Immature natural killer cell (primary cell): ENCODE results near the gene ILDR2. TPM values are rescaled to one million over a fixed set of nuclear protein-coding genes. Genes with fewer than 3 reads are reported as not detected.

ENCODE experiments used
- DNase-seq, 3 donors: peaks; one replicate each; pipeline ENCODE4 v3.0.0; 2022; ENCODE audit warnings: mixed read lengths in 1 of 3
- H3K27ac Mint-ChIP-seq, 6 donors: one replicate each; pipeline ENCODE4 v1.8.0; 2020; ENCODE audit warnings: mixed read lengths in 6 of 6, mild to moderate bottlenecking in 5 of 6, inconsistent platforms in 4 of 6, moderate library complexity in 3 of 6
- H3K27me3 Mint-ChIP-seq, 3 donors: one replicate each; pipeline ENCODE4 v1.8.0; 2020 to 2021; ENCODE audit warnings: low read depth in 3 of 3, mild to moderate bottlenecking in 3 of 3, mixed read lengths in 3 of 3, moderate library complexity in 3 of 3, inconsistent platforms in 1 of 3
- H3K36me3 Mint-ChIP-seq, 3 donors: one replicate each; pipeline ENCODE4 v1.8.0; 2020; ENCODE audit warnings: mixed read lengths in 3 of 3, inconsistent platforms in 2 of 3, mild to moderate bottlenecking in 2 of 3
- H3K4me1 Mint-ChIP-seq, 2 donors: one replicate each; pipeline ENCODE4 v1.8.0; 2020; ENCODE audit warnings: inconsistent platforms in 2 of 2, mild to moderate bottlenecking in 2 of 2, mixed read lengths in 2 of 2, moderate library complexity in 1 of 2
- H3K4me3 Mint-ChIP-seq, 5 donors: one replicate each; pipeline ENCODE4 v1.8.0; 2020; ENCODE audit warnings: mild to moderate bottlenecking in 5 of 5, mixed read lengths in 5 of 5, inconsistent platforms in 3 of 5, moderate library complexity in 3 of 5
- H3K9me3 Mint-ChIP-seq, 6 donors: one replicate each; pipeline ENCODE4 v1.8.0; 2020; ENCODE audit warnings: mild to moderate bottlenecking in 6 of 6, mixed read lengths in 6 of 6, inconsistent platforms in 4 of 6, moderate library complexity in 3 of 6
- polyA plus RNA-seq, 3 donors: library from polyadenylated mRNA; unstranded; fragments of 300-500 nt; fragmentation: Illumina TruSeq; gene quantifications; one replicate each; pipeline ENCODE4 v1.2.3, GENCODE V29; 2021

ILDR2 gene
- polyA plus RNA-seq, 3 donors from 2014 or later, result 1.9 TPM; not detected in 2

- Mint-ChIP-seq H3K27me3 (peaks cover 0 to 11% (median 3%) of the 10 kb centered on the region in 3 donors), H3K27ac (no peak overlapping the region), H3K36me3 (no peaks in the 10 kb centered on the region), H3K9me3 (no peaks in the 10 kb centered on the region), H3K4me1 (no peaks in the 10 kb centered on the region), H3K4me3 (no peak overlapping the region)
- no peak for DNase-seq
Observed at GRCh38 chr1:166927701-166928100, 47.6 kb downstream of the ILDR2 start.

GRCh38 chr1:166925810-166926478, 49.4 kb downstream of the ILDR2 start:
- Mint-ChIP-seq H3K9me3 (no peaks in the 10 kb centered on the region), H3K4me1 (no peaks in the 10 kb centered on the region), H3K27me3 (peaks cover 3 to 20% (median 10%) of the 10 kb centered on the region in 3 donors), H3K27ac (no peak overlapping the region), H3K4me3 (no peak overlapping the region), H3K36me3 (no peaks in the 10 kb centered on the region)
- no peak for DNase-seq

- Mint-ChIP-seq H3K4me3 (no peak overlapping the region), H3K9me3 (no peaks in the 10 kb centered on the region), H3K27me3 (peaks cover 7 to 20% (median 12%) of the 10 kb centered on the region in 3 donors), H3K4me1 (no peaks in the 10 kb centered on the region), H3K27ac (no peak overlapping the region), H3K36me3 (no peaks in the 10 kb centered on the region)
- no peak for DNase-seq
Observed at GRCh38 chr1:166924823-166925541, 50.4 kb downstream of the ILDR2 start.

- peaks cover 13 to 22% (median 14%) of the 10 kb centered on the region in 3 donors for H3K27me3 Mint-ChIP-seq
- H3K27ac Mint-ChIP-seq, result no peak overlapping the region
- no peak for DNase-seq
- H3K36me3 Mint-ChIP-seq, result no peaks in the 10 kb centered on the region
- H3K4me3 Mint-ChIP-seq, result peak overlapping the region in 1 of 5 donors; percentile 52
- H3K9me3 Mint-ChIP-seq, result no peaks in the 10 kb centered on the region
- no peaks in the 10 kb centered on the region for H3K4me1 Mint-ChIP-seq
Observed at GRCh38 chr1:166920561-166921475, 54.5 kb downstream of the ILDR2 start.

- H3K9me3 Mint-ChIP-seq, result no peaks in the 10 kb centered on the region
- no peak overlapping the region for H3K27ac Mint-ChIP-seq
- no peaks in the 10 kb centered on the region for H3K36me3 Mint-ChIP-seq
- no peaks in the 10 kb centered on the region for H3K4me1 Mint-ChIP-seq
- DNase-seq, result no peak
- no peak overlapping the region for H3K4me3 Mint-ChIP-seq
- peaks cover 13 to 20% (median 14%) of the 10 kb centered on the region in 3 donors for H3K27me3 Mint-ChIP-seq
Observed at GRCh38 chr1:166918956-166919316, 56.4 kb downstream of the ILDR2 start.

- Mint-ChIP-seq H3K27ac (no peak overlapping the region), H3K4me3 (no peak overlapping the region), H3K9me3 (no peaks in the 10 kb centered on the region), H3K4me1 (no peaks in the 10 kb centered on the region), H3K36me3 (no peaks in the 10 kb centered on the region), H3K27me3 (peaks cover 13 to 20% (median 14%) of the 10 kb centered on the region in 3 donors)
- DNase-seq, result no peak
Observed at GRCh38 chr1:166918088-166918955, 57.0 kb downstream of the ILDR2 start.

GRCh38 chr1:166915941-166916340, 59.4 kb downstream of the ILDR2 start:
- H3K27ac Mint-ChIP-seq, result no peak overlapping the region
- no peaks in the 10 kb centered on the region for H3K9me3 Mint-ChIP-seq
- peaks cover 4 to 12% (median 10%) of the 10 kb centered on the region in 3 donors for H3K27me3 Mint-ChIP-seq
- H3K4me3 Mint-ChIP-seq, result no peak overlapping the region
- no peaks in the 10 kb centered on the region for H3K36me3 Mint-ChIP-seq
- DNase-seq, result no peak
- H3K4me1 Mint-ChIP-seq, result peaks cover 0 to 3% of the 10 kb centered on the region in 2 donors

GRCh38 chr1:166915042-166915441, 60.3 kb downstream of the ILDR2 start:
- no peak for DNase-seq
- Mint-ChIP-seq H3K4me3 (no peak overlapping the region), H3K27ac (no peak overlapping the region), H3K9me3 (no peaks in the 10 kb centered on the region), H3K27me3 (peaks cover 2 to 12% (median 9%) of the 10 kb centered on the region in 3 donors), H3K36me3 (no peaks in the 10 kb centered on the region), H3K4me1 (peaks cover 3 to 10% of the 10 kb centered on the region in 2 donors)

GRCh38 chr1:166914111-166914510, 61.2 kb downstream of the ILDR2 start:
- Mint-ChIP-seq H3K4me3 (no peak overlapping the region), H3K9me3 (no peaks in the 10 kb centered on the region), H3K36me3 (no peaks in the 10 kb centered on the region), H3K27ac (no peak overlapping the region), H3K27me3 (peaks cover 0 to 12% (median 9%) of the 10 kb centered on the region in 3 donors), H3K4me1 (peaks cover 3 to 10% of the 10 kb centered on the region in 2 donors)
- no peak for DNase-seq

GRCh38 chr1:166911624-166912023, 63.7 kb downstream of the ILDR2 start:
- peaks cover 3 to 13% of the 10 kb centered on the region in 2 donors for H3K4me1 Mint-ChIP-seq
- H3K27ac Mint-ChIP-seq, result no peak overlapping the region
- DNase-seq, result no peak
- H3K9me3 Mint-ChIP-seq, result no peaks in the 10 kb centered on the region
- H3K4me3 Mint-ChIP-seq, result no peak overlapping the region
- H3K27me3 Mint-ChIP-seq, result peaks cover 0 to 6% (median 3%) of the 10 kb centered on the region in 3 donors
- no peaks in the 10 kb centered on the region for H3K36me3 Mint-ChIP-seq

GRCh38 chr1:166910396-166910994, 64.8 kb downstream of the ILDR2 start:
- no peaks in the 10 kb centered on the region for H3K9me3 Mint-ChIP-seq
- no peak overlapping the region for H3K27ac Mint-ChIP-seq
- no peaks in the 10 kb centered on the region for H3K36me3 Mint-ChIP-seq

GRCh38 chr1:166908942-166909341, 66.4 kb downstream of the ILDR2 start:
- H3K4me3 Mint-ChIP-seq, result no peak overlapping the region
- H3K36me3 Mint-ChIP-seq, result no peaks in the 10 kb centered on the region
- H3K4me1 Mint-ChIP-seq, result peaks cover 10 to 23% of the 10 kb centered on the region in 2 donors
- H3K9me3 Mint-ChIP-seq, result no peaks in the 10 kb centered on the region
- no peak overlapping the region for H3K27ac Mint-ChIP-seq
- peaks cover 0 to 6% (median 5%) of the 10 kb centered on the region in 3 donors for H3K27me3 Mint-ChIP-seq
- DNase-seq, result no peak

More at GRCh38 chr1:166910396-166910994, 64.8 kb downstream of the ILDR2 start:
- Mint-ChIP-seq H3K27me3 (peaks cover 0 to 6% (median 3%) of the 10 kb centered on the region in 3 donors), H3K4me3 (no peak overlapping the region), H3K4me1 (peaks cover 10 to 23% of the 10 kb centered on the region in 2 donors)
- peak; percentile 66 to 74 (median 72) for DNase-seq

GRCh38 chr1:166907763-166908162, 67.6 kb downstream of the ILDR2 start:
- Mint-ChIP-seq H3K4me1 (peaks cover 10 to 23% of the 10 kb centered on the region in 2 donors), H3K9me3 (no peaks in the 10 kb centered on the region), H3K36me3 (no peaks in the 10 kb centered on the region), H3K27ac (no peak overlapping the region), H3K27me3 (peaks cover 0 to 6% (median 3%) of the 10 kb centered on the region in 3 donors), H3K4me3 (no peak overlapping the region)
- no peak for DNase-seq
